Measurements from ENCODE around the gene ALKAL2. TPM values are rescaled to one million over a fixed set of nuclear protein-coding genes. Genes with fewer than 3 reads are reported as not detected.

ALKAL2 gene
- total RNA-seq, 1 donor from 2014 or later = not detected

DNA sequence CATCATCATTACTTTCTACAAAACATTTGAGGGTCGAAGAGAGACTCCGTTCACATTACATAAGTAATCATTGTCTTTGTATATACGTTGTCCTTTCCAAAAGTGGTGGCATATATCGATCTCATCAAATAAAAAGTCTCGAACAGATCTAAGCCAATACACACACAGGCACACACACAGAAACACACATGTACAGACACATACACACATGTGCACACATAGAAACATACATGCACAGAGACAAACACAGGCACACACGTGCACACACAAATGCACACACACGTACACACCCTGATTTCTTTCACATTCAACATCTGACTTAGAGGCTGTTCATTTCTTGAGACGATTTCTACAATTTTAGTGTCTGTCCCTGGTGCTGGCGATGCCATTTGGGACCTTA is 17.5 kb upstream of the ALKAL2 start:
- DNase-seq (no peak), ATAC-seq (ENCODE audit: poor library complexity) (no peak)
- intact Hi-C loops (cut with DNase I) = no loop called here

DNA sequence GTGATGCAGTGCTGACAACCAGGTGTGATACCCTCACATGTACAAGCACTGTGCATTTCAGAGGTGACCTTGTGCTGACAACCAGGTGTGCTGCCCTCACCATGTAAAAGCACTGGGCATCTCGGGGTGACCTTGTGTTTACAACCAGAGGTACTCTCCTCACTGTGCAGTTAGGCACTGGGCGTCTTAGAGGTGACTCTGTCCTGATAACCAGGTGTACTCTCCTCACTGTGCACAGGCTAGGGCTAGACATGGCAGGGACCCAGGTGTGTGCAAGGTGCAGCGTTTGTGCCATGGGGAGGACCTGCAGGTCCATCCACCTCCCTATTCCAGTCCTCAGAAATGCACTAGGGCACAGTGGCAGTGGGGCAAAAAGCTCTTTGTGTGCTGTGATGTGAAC is 8.5 kb upstream of the ALKAL2 start:
- ATAC-seq (ENCODE audit: poor library complexity) (no peak), DNase-seq (no peak)
- intact Hi-C loops (cut with DNase I) = no loop called here

DNA sequence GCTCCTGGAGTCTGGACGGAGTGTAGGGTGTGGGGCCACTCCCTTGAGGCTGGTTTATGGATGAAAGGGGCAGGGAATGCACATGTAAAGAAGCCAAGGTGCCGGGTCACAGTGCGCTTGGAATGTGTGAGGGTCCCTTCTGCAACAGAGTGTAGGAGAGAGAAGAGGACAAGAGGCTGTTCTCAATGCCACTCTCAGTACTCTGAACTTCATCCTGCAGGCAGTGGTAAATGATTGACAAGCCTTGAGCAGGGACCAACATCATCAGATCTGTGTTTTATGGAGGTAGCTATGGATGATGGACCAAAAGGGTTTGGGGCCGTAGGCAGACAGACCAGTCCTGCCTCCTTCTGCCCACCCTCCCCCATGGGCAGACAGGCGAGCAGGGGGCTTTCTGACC is 7.2 kb upstream of the ALKAL2 start:
- DNase-seq (no peak), ATAC-seq (ENCODE audit: poor library complexity) (no peak)
- intact Hi-C loops (cut with DNase I) = no loop called here

DNA sequence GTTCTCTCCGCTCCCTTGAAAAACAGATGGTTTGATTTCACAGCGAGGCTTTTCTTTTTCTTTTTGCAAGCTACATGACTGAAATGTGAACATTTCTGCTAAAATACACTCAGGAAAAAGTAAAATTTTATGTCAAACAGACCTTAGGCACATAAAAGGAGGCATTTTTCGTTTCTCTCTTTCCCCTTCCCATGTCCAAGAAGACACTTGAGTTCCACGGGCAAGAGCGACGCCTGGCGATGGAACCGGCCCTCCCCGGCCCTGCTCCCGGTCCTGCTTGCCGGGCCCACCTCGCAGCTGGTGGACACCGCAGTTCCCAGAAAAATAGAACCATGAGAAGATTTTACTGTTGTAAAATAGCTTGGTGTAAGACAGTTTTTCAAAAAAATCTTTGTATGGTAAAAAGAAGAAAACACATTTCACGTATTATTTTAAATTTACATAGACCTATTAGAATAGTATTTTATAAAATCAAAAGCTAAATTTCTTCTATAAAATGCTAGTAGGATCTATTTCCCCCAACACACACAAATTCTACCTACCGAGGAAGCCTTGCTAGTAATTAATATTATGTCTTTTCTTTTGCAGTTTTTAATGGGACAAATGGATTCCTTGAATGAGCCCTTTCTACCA is 2.3 kb upstream of the ALKAL2 start:
- peak; percentile 94 for ATAC-seq (ENCODE audit: poor library complexity)
- DNase-seq = peak; percentile 81
- intact Hi-C loops (cut with DNase I) = loop anchor here (5.0 kb wide), 1 partner anchor 118 kb away; no protein-coding TSS in a partner anchor

DNA sequence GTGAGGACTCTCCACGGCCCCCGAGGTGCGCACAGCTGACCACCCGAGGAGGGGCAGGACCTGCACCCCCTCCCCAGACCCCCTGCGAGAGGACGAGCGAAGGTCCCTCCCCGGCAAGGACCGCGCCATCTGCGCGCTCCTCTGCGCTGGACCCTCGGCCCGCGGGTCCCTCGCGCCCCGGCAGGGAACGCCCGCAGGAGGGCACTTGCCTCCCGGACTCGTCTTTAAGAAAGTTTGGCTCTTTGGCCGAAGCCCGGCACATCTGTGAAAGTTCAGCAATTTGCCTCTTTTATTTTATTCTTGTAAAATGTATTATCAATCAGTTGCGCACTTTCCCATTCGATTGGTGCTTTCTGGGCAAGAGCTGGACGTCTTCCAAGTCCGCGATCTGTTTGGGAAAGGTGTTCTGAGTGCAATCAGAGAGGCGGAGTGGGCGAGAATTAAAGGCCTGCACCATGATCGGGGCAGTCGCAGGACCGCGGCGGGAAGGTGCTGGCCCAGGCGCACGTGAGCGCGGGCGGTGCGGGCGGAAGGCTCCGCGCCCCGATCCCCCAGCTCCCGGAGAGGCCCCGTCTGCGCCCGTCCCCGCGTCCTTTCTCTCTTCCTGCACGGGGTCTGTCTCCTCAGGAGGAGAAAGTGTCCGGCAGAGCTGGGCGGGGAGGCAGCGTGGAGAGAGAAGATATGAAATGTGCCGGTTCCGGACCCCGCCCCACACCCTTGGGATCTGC is 1.6 kb upstream of the ALKAL2 start:
- DNase-seq (no peak), ATAC-seq (ENCODE audit: poor library complexity) (peak; percentile 65)
- intact Hi-C loops (cut with DNase I) = loop anchor here (5.0 kb wide), 1 partner anchor 117 kb away; no protein-coding TSS in a partner anchor

DNA sequence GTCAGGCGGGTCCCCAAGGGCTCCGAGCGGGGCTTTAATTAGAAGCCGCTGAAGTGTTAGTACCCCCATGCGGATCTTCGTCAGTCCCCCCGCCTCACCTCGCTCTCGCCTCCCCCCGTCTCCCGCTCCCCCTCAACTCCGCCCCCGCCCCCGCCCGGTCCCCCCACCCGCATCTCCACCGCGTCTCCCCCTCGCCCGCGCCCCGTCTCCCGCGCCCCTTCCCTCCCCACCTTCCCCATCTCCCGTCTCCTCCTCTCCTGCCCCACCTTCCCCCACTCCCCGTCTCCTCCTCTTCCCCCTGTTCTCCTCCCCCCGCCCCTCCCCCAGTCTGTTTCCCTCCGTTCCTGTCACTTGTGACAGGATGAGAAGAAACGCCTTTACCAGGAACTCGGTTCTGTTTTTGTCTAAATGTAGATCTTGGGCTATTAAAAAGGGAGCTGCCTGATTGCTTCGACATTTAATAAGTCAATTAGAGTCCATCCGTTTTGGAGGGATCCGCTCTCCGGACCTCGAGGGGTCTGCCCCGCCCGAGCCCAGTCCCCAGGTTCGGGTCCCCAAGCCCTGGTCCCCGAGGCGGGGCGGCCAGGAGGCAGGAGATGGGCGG is 969 bp upstream of the ALKAL2 start:
- intact Hi-C loops (cut with DNase I) = no loop called here
- DNase-seq (no peak), ATAC-seq (ENCODE audit: poor library complexity) (no peak)

DNA sequence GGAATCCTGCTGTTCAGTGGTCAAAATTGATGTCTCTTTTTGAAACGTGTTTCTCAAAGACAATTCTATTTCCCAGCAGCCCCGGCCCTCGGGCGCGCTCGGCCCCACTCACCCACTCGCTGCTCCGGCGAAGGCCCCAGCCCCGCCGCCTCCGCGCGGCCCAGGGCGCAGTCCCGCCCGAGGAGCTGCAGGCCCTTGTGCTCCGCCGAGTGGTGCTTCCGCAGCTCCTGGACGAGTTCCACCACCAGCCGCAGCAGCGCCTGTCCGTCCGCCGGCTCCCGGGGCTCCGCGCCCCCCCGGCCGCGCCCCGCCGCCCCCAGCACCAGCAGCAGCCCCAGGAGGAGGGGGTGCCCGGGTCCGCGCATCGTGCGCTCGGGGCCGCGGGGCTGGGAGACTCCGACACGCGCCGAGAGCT is 413 bp downstream of the ALKAL2 start:
- DNase-seq (no peak), ATAC-seq (ENCODE audit: poor library complexity) (peak; percentile 46)
- intact Hi-C loops (cut with DNase I) = no loop called here

DNA sequence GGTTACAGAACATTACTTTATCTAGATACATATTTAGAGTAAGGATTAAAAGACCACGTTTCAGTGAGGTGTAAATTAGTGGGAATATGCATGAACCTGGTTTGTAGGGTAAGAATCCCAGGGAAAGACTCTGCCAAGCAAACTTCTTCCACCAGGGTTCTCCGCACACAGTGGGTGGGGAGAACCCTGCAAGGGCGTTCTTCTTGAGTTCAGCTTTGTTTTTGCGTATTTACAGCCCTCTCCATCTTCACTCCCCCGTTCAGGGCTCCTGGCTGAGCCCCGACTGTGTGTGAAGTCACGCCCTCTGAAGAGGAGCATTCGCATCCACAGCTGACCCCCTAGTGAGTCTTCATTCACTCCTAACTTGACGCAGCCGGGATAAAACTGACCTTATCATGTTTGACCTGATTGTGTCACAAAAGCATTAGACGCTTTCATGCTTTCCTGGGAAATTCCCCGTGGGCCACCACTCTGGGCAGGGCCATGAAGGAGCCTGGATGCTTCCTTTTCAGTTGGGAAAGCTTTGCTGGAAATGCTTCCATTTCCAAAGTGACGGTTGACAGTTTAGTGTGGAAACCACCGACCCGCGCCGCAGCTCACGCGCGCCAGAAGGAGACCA is 1.0 kb downstream of the ALKAL2 start:
- ATAC-seq (ENCODE audit: poor library complexity) (no peak), DNase-seq (no peak)
- intact Hi-C loops (cut with DNase I) = no loop called here

DNA sequence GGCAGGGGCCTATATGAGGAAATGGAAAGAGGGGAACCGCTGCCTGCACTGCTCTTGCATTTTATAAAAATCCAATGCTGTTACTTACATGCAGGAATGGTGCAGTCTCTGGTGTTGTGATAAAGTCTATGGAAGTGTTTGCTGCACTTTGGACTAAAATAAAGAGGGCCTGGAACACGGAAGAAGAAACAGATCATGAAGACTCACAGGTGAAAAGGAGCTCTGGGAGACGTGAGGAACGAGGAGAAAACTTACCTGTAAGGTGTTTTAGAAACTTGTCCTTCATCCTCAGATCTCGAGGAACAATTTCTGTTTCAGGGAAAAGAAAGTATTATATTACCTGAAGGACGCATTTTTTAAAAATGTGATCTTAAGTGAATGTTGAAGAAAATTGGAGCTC is 1.9 kb downstream of the ALKAL2 start:
- no peak for DNase-seq
- ATAC-seq (ENCODE audit: poor library complexity) = no peak
- intact Hi-C loops (cut with DNase I) = no loop called here

DNA sequence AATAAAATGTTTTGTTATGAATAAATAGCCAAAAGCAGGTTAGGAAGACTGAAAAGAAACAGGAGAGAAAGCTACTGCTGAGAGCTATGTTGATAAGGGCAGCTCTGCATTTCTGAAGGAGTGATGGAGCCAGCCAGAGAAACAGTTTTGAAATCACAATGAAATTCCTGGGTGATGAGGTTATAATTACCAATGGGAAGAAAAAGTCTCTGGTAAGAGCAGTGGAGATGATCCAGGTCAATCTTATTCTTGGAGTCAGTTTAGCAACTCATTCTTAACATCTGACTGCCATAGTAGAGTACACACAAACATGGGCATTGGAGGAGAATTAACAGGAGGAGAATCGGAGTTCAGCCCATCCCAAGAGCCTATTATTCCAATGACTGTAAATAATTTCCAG is 2.4 kb downstream of the ALKAL2 start:
- intact Hi-C loops (cut with DNase I) = no loop called here
- DNase-seq (no peak), ATAC-seq (ENCODE audit: poor library complexity) (no peak)

DNA sequence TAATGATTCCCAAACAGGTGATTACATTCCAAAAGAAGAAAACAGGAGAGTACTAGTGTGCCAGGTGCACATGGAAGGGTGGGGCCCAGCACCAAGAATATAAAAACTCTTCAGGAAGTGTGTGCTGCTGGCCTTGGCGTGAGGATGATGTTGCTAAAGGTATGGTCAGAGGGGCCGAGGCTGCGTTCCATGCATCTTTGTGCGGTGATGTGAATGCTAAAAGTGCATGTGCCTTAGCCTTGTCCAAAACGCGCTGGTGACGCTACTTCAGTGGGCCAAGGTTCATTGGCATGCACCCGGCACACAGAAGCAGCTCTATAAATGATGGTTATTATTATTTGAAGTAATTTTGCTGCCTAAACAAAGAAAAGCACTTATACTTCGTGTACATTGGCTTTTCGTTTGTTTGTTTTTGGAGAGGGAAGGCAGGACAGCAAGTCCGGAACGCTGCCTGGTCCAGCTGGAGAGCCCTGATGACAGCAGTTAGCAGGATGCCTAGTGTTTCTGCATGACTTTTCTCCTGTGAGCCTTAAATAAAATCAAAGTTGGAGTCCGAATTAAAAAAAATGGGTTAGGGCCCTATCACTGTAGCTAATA is 2.9 kb downstream of the ALKAL2 start:
- ATAC-seq (ENCODE audit: poor library complexity) = no peak
- intact Hi-C loops (cut with DNase I) = no loop called here
- DNase-seq = no peak

DNA sequence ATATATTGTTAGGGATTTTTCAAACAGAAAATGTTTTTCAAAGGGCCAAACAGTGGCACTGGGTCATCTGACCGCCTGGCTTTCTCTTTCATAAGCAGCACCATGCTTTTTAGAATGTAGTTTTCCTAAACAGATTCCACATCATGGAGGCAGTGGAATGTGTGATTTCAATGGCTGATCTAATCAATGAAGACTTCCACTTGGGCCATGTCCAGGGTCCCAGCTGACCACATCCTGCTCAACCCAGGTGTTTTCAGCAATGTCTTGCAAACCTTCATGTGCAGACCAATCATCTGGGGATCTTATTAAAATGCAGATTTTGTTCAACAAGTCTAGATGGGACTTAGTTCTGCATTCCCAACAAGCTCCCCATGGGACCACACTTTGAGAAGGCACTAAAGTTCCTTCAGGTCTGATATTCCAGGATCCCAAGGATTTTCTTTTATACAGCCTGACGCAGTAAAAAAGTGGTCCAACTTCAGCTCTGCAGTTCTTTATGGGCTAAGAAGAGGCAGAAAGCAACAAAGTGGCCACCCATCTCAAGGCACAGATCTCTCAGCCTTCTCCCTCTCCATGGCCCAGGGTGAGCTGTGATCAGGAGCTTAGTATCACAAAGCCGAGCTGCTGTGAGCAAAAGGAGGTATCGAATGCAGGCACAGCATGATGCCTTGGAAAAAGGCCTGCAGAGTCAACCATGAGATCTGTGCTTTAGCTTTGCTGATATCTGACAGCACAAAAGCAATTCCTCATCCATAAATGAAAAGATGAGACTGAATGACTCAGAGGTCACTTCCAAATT is 3.7 kb downstream of the ALKAL2 start:
- ATAC-seq (ENCODE audit: poor library complexity) (no peak), DNase-seq (no peak)
- intact Hi-C loops (cut with DNase I) = no loop called here

DNA sequence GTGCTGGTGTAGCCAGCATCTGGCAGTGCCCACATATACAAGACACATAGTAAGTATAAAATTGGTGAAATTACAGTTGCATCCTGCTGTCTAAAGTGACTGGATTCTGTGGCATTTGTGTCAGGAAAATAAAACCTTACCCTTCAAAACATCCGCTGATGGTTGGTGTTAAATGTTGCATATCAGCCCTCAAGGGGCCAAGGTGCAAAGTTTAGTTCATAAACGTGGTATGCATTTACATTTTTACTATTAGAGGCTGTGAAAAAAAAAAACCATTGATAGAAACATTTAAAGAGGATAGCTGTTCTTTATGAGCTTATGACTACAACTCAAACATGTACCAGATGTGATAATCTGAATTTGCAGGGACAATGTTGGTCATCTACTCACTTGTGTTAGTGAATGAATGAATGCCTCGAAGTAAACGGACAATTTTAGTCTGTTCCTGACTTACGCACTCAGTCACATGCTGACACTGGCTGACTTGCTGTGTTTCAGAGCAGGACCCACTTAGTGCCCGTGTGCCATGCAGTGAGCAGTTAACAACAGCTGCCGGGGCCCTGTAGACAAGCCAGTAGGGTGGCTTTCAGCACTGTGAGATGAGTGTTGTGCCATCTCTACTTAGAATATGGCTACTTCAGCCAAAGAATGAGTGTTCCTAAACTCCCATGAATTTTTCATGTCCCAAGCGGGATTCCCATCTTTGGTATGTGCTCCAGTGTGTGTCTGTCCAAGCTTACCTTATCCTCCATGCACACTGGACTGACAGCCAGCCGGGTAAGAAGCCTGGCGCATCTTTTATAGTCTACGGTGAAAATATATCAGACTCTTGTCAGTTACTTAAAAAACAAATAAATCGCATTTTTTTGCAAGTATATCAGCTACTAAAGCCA is 5.3 kb downstream of the ALKAL2 start:
- DNase-seq (no peak), ATAC-seq (ENCODE audit: poor library complexity) (no peak)
- intact Hi-C loops (cut with DNase I) = no loop called here

DNA sequence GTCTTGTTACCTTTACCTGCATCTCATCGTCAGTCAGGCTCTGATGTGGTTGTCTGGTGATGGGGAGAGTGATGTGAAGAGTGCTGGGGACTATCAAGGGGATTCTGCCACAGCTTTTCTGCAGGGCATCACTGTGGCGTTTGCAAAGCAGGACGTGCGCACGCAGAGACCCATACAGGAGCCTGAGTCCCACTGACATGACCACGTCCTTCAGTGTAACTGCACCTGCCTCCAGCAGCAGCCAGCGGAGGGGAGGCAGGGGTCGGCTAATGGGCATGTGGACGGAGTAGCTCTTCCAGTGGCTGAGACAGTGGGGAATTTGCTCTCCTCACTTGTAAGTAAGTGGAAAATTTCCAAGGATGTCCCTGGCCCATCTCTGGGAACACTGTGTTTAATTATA is 6.5 kb downstream of the ALKAL2 start:
- intact Hi-C loops (cut with DNase I) = no loop called here
- DNase-seq (no peak), ATAC-seq (ENCODE audit: poor library complexity) (no peak)

DNA sequence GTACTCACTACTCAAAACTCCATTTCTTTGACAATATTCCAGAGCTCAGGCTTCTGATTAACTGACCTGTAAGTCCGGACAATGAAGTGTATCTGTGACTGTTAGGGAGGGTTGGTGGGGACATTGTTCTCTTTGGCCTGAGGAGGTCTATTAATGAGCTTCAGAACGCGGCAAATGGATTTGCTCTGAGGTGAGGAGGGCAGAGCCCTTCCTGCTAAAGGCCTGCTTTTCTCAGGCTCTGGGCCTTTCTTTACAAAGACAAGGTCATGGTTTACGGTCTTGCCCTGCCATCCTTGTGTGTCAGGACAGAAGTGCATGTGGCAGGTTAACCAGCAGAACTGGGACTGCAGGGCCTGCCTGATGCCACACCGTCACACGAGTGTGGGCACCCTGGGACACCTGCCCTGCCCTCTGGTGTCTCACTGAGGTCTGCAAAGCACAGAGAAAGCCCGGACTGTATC is 7.2 kb downstream of the ALKAL2 start:
- DNase-seq (no peak), ATAC-seq (ENCODE audit: poor library complexity) (peak; percentile 71)
- intact Hi-C loops (cut with DNase I) = no loop called here

DNA sequence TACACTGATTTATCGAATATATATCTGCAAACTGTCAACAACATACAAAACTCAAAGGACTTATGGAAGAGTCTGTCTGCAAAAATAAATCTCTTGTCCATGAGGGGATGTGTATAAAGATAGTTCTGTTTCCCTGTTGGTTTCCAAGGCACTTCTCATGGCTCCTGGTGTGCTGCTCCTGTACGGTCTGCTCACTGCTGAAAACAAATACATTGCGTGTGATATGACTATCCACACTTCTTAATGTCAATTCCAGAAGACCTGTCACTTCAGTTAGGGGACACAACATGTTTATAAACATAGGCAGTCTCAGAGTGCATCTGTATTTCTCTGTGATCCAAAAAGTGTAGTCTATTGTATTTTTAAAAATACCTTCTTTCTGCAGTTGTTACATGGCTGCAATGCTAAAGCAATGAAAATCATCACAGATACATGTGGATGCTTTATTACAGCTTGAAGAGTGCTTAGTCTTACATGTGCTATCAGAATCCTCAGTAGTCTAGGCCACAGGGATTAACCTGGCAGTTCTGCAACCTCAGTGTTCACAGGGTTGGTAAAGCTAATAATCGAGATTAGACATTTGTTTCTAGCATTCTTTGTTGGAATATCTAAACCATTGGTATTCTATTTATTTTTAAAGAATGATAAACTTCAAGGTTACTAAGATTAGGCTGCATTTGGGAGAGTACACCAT is 7.8 kb downstream of the ALKAL2 start:
- intact Hi-C loops (cut with DNase I) = no loop called here
- DNase-seq (no peak), ATAC-seq (ENCODE audit: poor library complexity) (peak; percentile 47)

DNA sequence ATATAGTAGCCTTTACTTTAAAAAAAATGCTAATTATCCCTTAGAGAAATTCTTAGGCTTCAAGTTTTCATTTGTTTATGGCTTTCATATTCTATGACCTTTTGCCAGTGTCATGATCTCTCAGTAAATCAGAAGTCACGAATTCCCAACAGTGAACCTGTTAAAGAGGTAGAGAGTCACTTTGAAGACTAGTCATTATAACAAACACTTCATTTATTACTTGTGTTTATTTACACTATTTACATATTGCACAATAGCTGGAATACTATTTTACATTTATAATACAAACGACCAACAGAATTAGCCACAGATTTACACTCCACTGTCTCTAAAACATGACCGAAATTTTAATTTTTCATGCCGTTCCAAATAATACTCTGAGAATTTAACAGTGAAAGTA is 8.5 kb downstream of the ALKAL2 start:
- DNase-seq (no peak), ATAC-seq (ENCODE audit: poor library complexity) (no peak)
- intact Hi-C loops (cut with DNase I) = no loop called here
